MM.1S (cell line): ENCODE data around the gene MRPS27.

Source experiments
- EZH2 ChIP-seq: fragments of 300-600 bp; sonication (generic); optimal IDR thresholded peaks from 2 replicates; pipeline ENCODE3; 2017; ENCODE audit warnings: low read depth, mild to moderate bottlenecking, antibody characterized with exemption, low read length, mixed read lengths
- EZH2phosphoT487 ChIP-seq: fragments of 300-600 bp; sonication (generic); IDR thresholded peaks from 2 replicates; pipeline ENCODE4 v1.6.1; 2018; ENCODE audit warnings: antibody characterized with exemption, low read length
- TF ChIP-seq, protein P1 (sequence below): fragments of 300-600 bp; sonication (generic); IDR thresholded peaks from 2 replicates; pipeline ENCODE4 v1.5.1; 2016; ENCODE audit warnings: antibody characterized with exemption, low read length, mixed read lengths

DNA sequence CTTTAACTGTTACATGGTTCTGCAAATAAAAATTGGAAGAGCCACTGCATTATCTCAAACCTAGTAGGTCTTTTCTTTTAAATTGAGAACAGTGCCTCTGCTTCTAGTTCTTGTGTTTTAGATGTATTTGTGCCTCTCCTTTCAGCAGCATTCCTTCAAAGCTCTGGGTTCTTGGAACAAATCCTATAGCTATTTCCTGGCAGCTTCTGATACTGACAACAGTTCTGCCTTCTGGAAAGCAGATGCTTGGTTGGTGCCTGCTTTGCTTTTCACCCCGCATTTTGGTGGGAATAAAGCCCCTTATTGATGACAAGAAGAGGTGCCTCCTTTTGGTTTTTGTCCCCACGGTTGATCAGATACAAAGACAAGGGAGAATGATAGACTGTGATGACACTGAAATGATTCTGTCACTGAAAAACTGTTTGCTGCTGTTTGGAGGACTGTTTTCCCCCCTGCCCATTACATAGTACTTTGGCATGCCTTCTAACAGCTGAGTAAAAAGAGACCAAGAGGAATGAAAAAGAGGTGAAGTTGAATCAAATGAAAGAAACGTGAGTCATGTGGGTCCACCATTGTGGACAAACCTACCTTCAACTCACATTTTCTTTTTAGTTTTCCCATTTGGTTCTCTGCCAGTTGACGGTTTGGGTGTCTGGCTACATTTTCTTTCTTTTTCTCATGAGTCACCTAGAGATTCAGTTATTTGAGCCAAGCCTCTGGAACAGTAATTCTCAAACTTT lies 5.7 kb upstream of the MRPS27 start:
- TF ChIP-seq EZH2: no peak
- TF ChIP-seq, protein P1, sequence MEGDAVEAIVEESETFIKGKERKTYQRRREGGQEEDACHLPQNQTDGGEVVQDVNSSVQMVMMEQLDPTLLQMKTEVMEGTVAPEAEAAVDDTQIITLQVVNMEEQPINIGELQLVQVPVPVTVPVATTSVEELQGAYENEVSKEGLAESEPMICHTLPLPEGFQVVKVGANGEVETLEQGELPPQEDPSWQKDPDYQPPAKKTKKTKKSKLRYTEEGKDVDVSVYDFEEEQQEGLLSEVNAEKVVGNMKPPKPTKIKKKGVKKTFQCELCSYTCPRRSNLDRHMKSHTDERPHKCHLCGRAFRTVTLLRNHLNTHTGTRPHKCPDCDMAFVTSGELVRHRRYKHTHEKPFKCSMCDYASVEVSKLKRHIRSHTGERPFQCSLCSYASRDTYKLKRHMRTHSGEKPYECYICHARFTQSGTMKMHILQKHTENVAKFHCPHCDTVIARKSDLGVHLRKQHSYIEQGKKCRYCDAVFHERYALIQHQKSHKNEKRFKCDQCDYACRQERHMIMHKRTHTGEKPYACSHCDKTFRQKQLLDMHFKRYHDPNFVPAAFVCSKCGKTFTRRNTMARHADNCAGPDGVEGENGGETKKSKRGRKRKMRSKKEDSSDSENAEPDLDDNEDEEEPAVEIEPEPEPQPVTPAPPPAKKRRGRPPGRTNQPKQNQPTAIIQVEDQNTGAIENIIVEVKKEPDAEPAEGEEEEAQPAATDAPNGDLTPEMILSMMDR: no peak
- no peak for TF ChIP-seq EZH2phosphoT487
